ENCODE results near the gene GNAI3. TPM values are rescaled to one million over a fixed set of nuclear protein-coding genes. Genes with fewer than 3 reads are reported as not detected.
A peak's percentile ranks its signal among the peaks of the same experiment; 100 is the strongest.

The GNAI3 gene
- total RNA-seq, 2 donors from 2014 or later: 3.6 to 4.9 TPM

DNA sequence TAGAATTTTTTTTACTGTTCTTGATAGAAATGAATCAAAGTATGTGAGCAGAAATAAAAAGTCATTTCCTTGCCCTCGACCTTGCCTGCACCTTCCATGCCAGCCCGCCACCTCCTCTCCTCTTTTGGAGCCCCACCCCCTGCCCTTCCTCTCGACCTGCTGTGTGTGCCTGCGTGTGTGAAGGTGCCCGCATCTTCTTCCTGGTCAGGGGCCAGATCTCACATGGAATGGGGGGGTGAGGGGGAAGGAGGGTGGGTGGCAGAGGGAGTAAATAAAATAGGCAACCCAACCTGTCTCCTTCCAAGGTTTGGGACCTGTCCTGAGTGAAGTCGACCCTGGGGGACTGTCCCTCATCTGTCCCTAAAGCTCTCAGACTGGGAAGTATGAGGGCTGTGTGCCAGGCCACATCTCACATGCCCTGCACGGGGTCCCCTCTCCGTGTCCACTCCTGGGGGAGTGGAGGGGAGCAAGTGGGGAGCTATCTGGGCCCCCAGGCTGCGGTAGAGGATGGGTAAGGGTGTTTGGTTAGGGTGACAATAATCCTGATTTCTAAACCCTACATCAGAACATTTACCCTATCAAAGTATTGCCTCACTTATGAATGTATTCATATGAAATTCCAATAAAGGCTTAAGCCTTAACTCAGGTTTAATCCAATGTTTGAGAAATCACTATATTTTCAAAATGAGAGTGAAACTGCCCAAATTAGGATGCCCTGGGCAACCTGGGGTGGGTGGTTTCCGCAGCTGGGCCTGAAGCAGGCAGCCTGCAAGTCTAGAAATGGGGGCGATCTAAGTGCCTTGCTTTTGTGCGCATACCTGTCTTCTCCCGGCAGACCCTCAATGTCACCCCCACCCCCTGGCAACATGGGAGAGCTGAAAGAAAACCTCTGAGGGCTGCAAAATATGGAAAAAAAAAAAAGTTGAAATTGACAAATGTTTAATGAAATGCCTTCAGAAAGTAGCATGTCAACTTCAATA is 86.6 kb downstream of the GNAI3 start:
- peaks cover 6% of the 10 kb centered on the region for H3K4me1 ChIP-seq
- ATAC-seq (no peak), DNase-seq (no peak)
- H3K4me3 ChIP-seq: no peak overlapping the region
- 51 to 56% methylated on average over 13 of the region's 13 CpGs for WGBS, 2 donors
- intact Hi-C loops (cut with DNase I): loop anchor here (10.0 kb wide), 1 partner anchor 350 kb away; the partner anchor contains the start of gene AHCYL1
- no peak overlapping the region for H3K27ac ChIP-seq
- TF ChIP-seq POLR2A (IDR thresholded peaks at IDR 0.05) (no peak), CTCF (IDR thresholded peaks at IDR 0.05) (no peak)
- peaks cover 0 to 6% of the 10 kb centered on the region in 2 donors for H3K36me3 ChIP-seq (replicated peaks in 1 of 2; ENCODE audit: insufficient read depth in 1 of 2, low read depth in 2 of 2)
- no peaks in the 10 kb centered on the region for H3K9me3 ChIP-seq
- no peaks in the 10 kb centered on the region for H3K27me3 ChIP-seq

DNA sequence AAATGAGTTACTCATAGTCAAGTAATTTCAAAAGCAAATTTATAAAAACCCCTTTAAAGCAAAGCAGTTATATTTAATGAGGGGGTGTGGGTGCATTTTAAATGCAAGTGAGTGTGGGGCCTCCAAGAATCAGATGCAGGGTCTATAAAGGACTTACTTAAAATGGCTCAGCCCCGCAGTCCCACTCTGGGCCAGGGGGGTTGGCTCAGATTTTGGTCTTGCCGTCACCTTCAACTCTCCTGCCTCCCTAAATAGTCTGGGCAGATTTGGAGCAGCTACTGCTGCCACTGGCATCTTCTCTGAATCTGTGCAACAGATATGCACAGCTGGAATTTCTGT is 87.4 kb downstream of the GNAI3 start:
- Histone ChIP-seq H3K9me3 (no peaks in the 10 kb centered on the region), H3K27me3 (no peaks in the 10 kb centered on the region), H3K36me3 (replicated peaks in 1 of 2; ENCODE audit: insufficient read depth in 1 of 2, low read depth in 2 of 2) (peaks cover 0 to 5% of the 10 kb centered on the region in 2 donors), H3K4me3 (no peak overlapping the region), H3K27ac (no peak overlapping the region), H3K4me1 (peaks cover 6% of the 10 kb centered on the region)
- ATAC-seq (no peak), DNase-seq (no peak)
- TF ChIP-seq CTCF (IDR thresholded peaks at IDR 0.05) (no peak), POLR2A (IDR thresholded peaks at IDR 0.05) (no peak)
- 73 to 79% methylated on average over 2 of the region's 2 CpGs for WGBS, 2 donors
- intact Hi-C loops (cut with DNase I): loop anchor here (10.0 kb wide), 1 partner anchor 349 kb away; the partner anchor contains the start of gene AHCYL1

- no peak overlapping the region for H3K27ac ChIP-seq
- H3K36me3 ChIP-seq (replicated peaks in 1 of 2; ENCODE audit: insufficient read depth in 1 of 2, low read depth in 2 of 2): no peaks in the 10 kb centered on the region
- TF ChIP-seq POLR2A (IDR thresholded peaks at IDR 0.05): no peak
- TF ChIP-seq CTCF (IDR thresholded peaks at IDR 0.05): no peak
- H3K9me3 ChIP-seq: no peaks in the 10 kb centered on the region
- peaks cover 6% of the 10 kb centered on the region for H3K4me1 ChIP-seq
- DNase-seq (peak in 1 of 4 donors; percentile 9), ATAC-seq (peak; percentile 52)
- intact Hi-C loops (cut with DNase I): loop anchor here (10.0 kb wide), 1 partner anchor 348 kb away; the partner anchor contains the start of gene AHCYL1
- no peaks in the 10 kb centered on the region for H3K27me3 ChIP-seq
- 35 to 45% methylated on average over 9 of the region's 9 CpGs for WGBS, 2 donors
- no peak overlapping the region for H3K4me3 ChIP-seq
These were observed 88.0 kb downstream of the GNAI3 start for GRCh38 chr1:109636201-109636952.

- no peak for ATAC-seq
These were observed 89.0 kb downstream of the GNAI3 start for GRCh38 chr1:109637446-109637845.

More at GRCh38 chr1:109637446-109637845, 89.0 kb downstream of the GNAI3 start:
- H3K4me3 ChIP-seq: no peak overlapping the region
- no peaks in the 10 kb centered on the region for H3K27me3 ChIP-seq
- DNase-seq: no peak
- H3K4me1 ChIP-seq: peaks cover 6% of the 10 kb centered on the region
- intact Hi-C loops (cut with DNase I): loop anchor here (10.0 kb wide), 1 partner anchor 347 kb away; the partner anchor contains the start of gene AHCYL1
- no peak for TF ChIP-seq CTCF (IDR thresholded peaks at IDR 0.05)
- TF ChIP-seq POLR2A (IDR thresholded peaks at IDR 0.05): no peak
- no peaks in the 10 kb centered on the region for H3K9me3 ChIP-seq
- H3K27ac ChIP-seq: no peak overlapping the region
- H3K36me3 ChIP-seq (replicated peaks in 1 of 2; ENCODE audit: insufficient read depth in 1 of 2, low read depth in 2 of 2): no peaks in the 10 kb centered on the region
- 94 to 95% methylated on average over 7 of the region's 7 CpGs for WGBS, 2 donors

All from body of pancreas (tissue), 4 donors.